Body of pancreas (tissue), 4 donors: Measurements from ENCODE around the gene RAET1L. TPM values are rescaled to one million over a fixed set of nuclear protein-coding genes. Genes with fewer than 3 reads are reported as not detected.

Experiments used
- ATAC-seq: fragments of 150-250 bp; one replicate; pipeline ENCODE4 v1.9.1; 2016
- DNase-seq, 4 donors: peaks; one replicate each; pipeline ENCODE4 v3.0.0-alpha.2; 2019
- H3K27ac ChIP-seq, 4 donors: fragments of 200-600 bp; sonication (generic); 1 replicate in 3 of 4; 2 replicates in 1 of 4; pipeline versions ENCODE4 v1.5.1 to v1.6.1; 2016 to 2019; ENCODE audit warnings: mild to moderate bottlenecking in 1 of 4, mixed read lengths in 1 of 4, moderate library complexity in 1 of 4
- H3K27me3 ChIP-seq, 2 donors: fragments of 200-600 bp; sonication (generic); one replicate each; pipeline ENCODE4 v1.6.0; 2016; ENCODE audit warnings: mild to moderate bottlenecking in 1 of 2
- H3K36me3 ChIP-seq, 2 donors: fragments of 200-600 bp; sonication (generic); replicated peaks in 1 of 2; 2 replicates each; pipeline ENCODE4 v1.5.1; 2016; ENCODE audit warnings: low read depth in 2 of 2; ENCODE audit not compliant: insufficient read depth in 1 of 2
- H3K4me1 ChIP-seq: fragments of 200-600 bp; sonication (generic); one replicate; pipeline ENCODE4 v1.6.0; 2016
- H3K4me3 ChIP-seq, 2 donors: fragments of 200-600 bp; sonication (generic); 1 replicate in 1 of 2; 2 replicates in 1 of 2; pipeline ENCODE4 v1.5.1; 2016 to 2019
- H3K9me3 ChIP-seq, 3 donors: fragments of 200-600 bp; sonication (generic); 1 replicate in 2 of 3; 2 replicates in 1 of 3; pipeline ENCODE4 v1.5.1; 2016
- CTCF ChIP-seq, 7 experiments: fragments of 450-650 bp in 4 of 7; fragments of 200-600 bp in 3 of 7; sonication (generic) in 3 of 7; IDR thresholded peaks; one replicate each; pipeline ENCODE4 v1.5.1; 2016 to 2019; ENCODE audit warnings: antibody characterized with exemption in 7 of 7
- POLR2A ChIP-seq, 3 donors: fragments of 450-650 bp; IDR thresholded peaks; one replicate each; pipeline ENCODE4 v1.6.1; 2016; ENCODE audit warnings: antibody characterized with exemption in 3 of 3, mild to moderate bottlenecking in 2 of 3
- WGBS, 2 donors: methylation state at CpG; one replicate each; pipeline ENCODE4 v1.1.5; 2017; 5-methylcytosine and 5-hydroxymethylcytosine counted together
- intact Hi-C: fragments of 100-400 bp; cut with DNase I; formaldehyde crosslinking; loops from one replicate; pipeline ENCODE4 v1.15.1; 2023
- total RNA-seq, 2 donors: library from RNA; depleted of rRNA; stranded (reverse); fragments of >200 nt; gene quantifications; one replicate each; pipeline ENCODE4 v1.1.0, GENCODE V29; 2016

The RAET1L gene
- total RNA-seq, 2 donors from 2014 or later, result not detected

- Histone ChIP-seq H3K9me3 (no peaks in the 10 kb centered on the region), H3K27me3 (peaks cover 7 to 24% of the 10 kb centered on the region in 2 donors), H3K4me1 (peaks cover 13% of the 10 kb centered on the region), H3K4me3 (no peak overlapping the region), H3K27ac (no peak overlapping the region), H3K36me3 (no peaks in the 10 kb centered on the region)
- no peak for DNase-seq
- intact Hi-C loops, result no loop called here
- no peak for TF ChIP-seq CTCF (IDR thresholded peaks at IDR 0.05)
- TF ChIP-seq POLR2A (IDR thresholded peaks at IDR 0.05), result no peak
- ATAC-seq, result no peak
- 70 to 88% methylated on average over 6 of the region's 6 CpGs for WGBS, 2 donors
These were observed 8.0 kb upstream of the RAET1L start for GRCh38 chr6:150033207-150033771.

DNA sequence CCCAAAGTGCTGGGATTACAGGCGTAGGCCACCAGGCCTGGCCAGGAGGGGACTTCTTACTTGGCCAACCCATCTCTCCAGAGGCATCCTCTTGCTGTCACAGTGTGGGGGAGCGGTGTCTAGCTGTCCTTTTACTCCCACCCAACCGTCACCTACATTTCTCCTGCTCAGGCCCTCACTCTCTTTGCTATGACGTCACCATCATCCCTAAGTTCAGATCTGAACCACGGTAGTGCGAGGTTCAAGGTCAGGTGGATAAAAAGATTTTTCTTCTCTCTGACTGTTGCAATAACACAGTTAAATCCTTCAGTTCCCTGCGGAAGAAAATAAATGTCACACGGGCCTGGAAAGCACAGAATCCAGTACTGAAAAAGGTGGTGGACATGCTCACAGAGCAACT is 7.3 kb upstream of the RAET1L start:
- H3K27me3 ChIP-seq, result peaks cover under 1 to 17% of the 10 kb centered on the region in 2 donors
- no peaks in the 10 kb centered on the region for H3K9me3 ChIP-seq
- H3K27ac ChIP-seq, result no peak overlapping the region
- H3K36me3 ChIP-seq, result no peaks in the 10 kb centered on the region
- ATAC-seq, result no peak
- intact Hi-C loops, result no loop called here
- H3K4me1 ChIP-seq, result peaks cover 6% of the 10 kb centered on the region
- no peak for DNase-seq
- H3K4me3 ChIP-seq, result no peak overlapping the region
- 63 to 66% methylated on average over 8 of the region's 8 CpGs for WGBS, 2 donors
- TF ChIP-seq POLR2A (IDR thresholded peaks at IDR 0.05) (no peak), CTCF (IDR thresholded peaks at IDR 0.05) (no peak)

DNA sequence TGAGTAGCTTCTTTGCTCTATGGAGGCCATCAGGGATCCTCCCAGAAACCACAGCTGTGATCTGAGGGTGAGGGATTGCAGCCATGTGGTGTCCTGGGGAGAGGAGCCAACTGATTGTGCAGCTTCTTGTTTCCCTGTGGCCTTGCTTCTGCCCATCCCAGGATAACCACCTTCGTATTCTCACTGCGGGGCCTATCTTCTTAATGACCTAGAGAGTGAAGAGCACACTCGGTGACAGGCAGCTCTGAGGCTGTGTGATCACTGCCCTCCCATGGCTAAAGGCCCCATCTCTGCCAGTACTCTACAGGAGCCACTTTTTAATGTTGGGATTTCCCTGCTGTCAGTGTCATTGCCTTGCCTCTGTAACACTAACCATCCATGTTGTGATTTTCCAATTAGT is 5.3 kb upstream of the RAET1L start:
- Histone ChIP-seq H3K4me1 (peaks cover 4% of the 10 kb centered on the region), H3K27ac (no peak overlapping the region), H3K9me3 (no peaks in the 10 kb centered on the region), H3K27me3 (peaks cover 0 to 7% of the 10 kb centered on the region in 2 donors), H3K4me3 (no peak overlapping the region), H3K36me3 (no peaks in the 10 kb centered on the region)
- TF ChIP-seq CTCF (IDR thresholded peaks at IDR 0.05), result no peak
- no peak for TF ChIP-seq POLR2A (IDR thresholded peaks at IDR 0.05)
- ATAC-seq (no peak), DNase-seq (no peak)
- intact Hi-C loops, result no loop called here
- WGBS, 2 donors, result 65 to 84% methylated on average over 3 of the region's 3 CpGs

DNA sequence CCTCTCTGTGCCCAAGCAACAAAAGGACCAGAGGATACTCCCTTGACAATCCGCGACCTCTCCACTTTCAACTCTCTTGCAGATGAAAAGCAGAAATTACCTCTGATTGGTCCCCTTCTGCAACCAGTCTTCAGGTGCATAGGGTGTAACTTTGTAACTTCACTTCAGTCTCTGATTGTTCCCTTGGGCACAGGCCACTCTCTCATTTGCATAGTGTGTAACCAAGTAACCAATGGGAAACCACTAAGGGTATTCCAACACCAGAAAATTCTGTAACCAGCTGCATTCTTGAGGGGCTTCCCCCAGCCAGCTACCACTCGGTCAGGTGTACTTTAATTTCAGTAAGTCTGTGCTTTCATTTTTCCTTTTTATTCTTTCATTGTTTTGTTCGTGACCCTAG is 4.4 kb upstream of the RAET1L start:
- TF ChIP-seq POLR2A (IDR thresholded peaks at IDR 0.05) (no peak), CTCF (IDR thresholded peaks at IDR 0.05) (no peak)
- no peak for ATAC-seq
- Histone ChIP-seq H3K36me3 (no peaks in the 10 kb centered on the region), H3K4me3 (no peak overlapping the region), H3K4me1 (peaks cover 12% of the 10 kb centered on the region), H3K9me3 (no peaks in the 10 kb centered on the region), H3K27me3 (peaks cover 0 to 14% of the 10 kb centered on the region in 2 donors), H3K27ac (no peak overlapping the region)
- intact Hi-C loops, result no loop called here
- DNase-seq, result no peak
- 63 to 74% methylated on average over 4 of the region's 4 CpGs for WGBS, 2 donors

GRCh38 chr6:150029276-150029675 is 3.9 kb upstream of the RAET1L start:
- Histone ChIP-seq H3K27ac (no peak overlapping the region), H3K27me3 (peaks cover 0 to 16% of the 10 kb centered on the region in 2 donors), H3K9me3 (no peaks in the 10 kb centered on the region), H3K4me3 (no peak overlapping the region), H3K4me1 (peaks cover 12% of the 10 kb centered on the region), H3K36me3 (no peaks in the 10 kb centered on the region)
- intact Hi-C loops, result no loop called here
- ATAC-seq (no peak), DNase-seq (no peak)
- no peak for TF ChIP-seq CTCF (IDR thresholded peaks at IDR 0.05)
- WGBS, 2 donors, result 82% methylated on average over 7 of the region's 7 CpGs
